Measurements from ENCODE around the gene TBX20.

DNA sequence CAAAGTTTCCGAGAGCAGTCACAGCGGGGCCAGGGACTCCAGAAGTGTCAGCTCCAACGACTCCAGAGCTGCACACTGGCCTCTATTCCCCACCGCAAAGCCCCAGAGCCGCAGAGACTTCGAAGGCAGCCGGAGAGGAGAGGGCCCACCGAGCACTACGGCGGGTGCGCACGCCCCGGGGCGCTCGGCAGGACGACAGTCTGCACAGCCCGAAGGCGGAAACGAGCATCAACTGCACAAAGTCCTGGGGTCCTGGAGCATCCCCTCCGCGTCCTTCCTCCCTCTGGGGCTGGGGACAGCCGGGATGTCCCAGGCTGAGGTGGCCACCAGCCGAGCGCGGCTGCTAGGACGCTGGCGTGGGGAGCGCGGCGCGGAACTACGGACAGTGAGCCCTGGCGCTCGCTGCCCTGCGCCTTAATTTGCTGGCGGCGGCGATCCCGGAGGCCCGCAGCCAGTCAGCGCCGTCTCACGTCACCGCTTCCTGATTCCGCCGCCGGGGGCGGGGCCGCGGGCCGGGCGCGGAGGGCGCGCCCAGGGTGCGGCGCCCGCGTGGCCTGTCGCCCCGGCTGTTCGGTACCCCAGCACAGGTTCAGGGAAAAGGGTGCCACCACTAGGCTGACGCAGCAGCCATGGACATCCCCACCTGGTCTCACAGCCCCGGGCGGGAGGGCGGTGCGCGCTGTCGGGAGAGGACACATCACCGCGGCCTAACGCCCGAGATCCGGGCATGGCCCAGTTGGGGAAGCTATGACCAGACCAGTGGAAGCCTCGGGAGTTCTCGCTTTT lies at the start of gene TBX20:
- TF ChIP-seq SIN3A (IDR thresholded peaks at IDR 0.05; ENCODE audit: borderline replicate concordance, insufficient read depth, low read length) (no peak), POLR2AphosphoS5 (IDR thresholded peaks at IDR 0.05; ENCODE audit: low read depth, low read length) (no peak), TAF1 (IDR thresholded peaks at IDR 0.05; ENCODE audit: borderline replicate concordance, insufficient read depth, low read length) (no peak), FOXP2 (optimal IDR thresholded peaks at IDR 0.05; ENCODE audit: borderline replicate concordance, extremely low read depth, extremely low read length, insufficient read depth) (no peak)
- TF ChIP-seq, protein P1, sequence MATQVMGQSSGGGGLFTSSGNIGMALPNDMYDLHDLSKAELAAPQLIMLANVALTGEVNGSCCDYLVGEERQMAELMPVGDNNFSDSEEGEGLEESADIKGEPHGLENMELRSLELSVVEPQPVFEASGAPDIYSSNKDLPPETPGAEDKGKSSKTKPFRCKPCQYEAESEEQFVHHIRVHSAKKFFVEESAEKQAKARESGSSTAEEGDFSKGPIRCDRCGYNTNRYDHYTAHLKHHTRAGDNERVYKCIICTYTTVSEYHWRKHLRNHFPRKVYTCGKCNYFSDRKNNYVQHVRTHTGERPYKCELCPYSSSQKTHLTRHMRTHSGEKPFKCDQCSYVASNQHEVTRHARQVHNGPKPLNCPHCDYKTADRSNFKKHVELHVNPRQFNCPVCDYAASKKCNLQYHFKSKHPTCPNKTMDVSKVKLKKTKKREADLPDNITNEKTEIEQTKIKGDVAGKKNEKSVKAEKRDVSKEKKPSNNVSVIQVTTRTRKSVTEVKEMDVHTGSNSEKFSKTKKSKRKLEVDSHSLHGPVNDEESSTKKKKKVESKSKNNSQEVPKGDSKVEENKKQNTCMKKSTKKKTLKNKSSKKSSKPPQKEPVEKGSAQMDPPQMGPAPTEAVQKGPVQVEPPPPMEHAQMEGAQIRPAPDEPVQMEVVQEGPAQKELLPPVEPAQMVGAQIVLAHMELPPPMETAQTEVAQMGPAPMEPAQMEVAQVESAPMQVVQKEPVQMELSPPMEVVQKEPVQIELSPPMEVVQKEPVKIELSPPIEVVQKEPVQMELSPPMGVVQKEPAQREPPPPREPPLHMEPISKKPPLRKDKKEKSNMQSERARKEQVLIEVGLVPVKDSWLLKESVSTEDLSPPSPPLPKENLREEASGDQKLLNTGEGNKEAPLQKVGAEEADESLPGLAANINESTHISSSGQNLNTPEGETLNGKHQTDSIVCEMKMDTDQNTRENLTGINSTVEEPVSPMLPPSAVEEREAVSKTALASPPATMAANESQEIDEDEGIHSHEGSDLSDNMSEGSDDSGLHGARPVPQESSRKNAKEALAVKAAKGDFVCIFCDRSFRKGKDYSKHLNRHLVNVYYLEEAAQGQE (IDR thresholded peaks at IDR 0.05; ENCODE audit: insufficient read depth in 1 of 2, low read depth in 2 of 2, low read length in 2 of 2), result no peak

Data from PFSK-1 (cell line).